Measurements from ENCODE around the gene SERTAD3. TPM values are rescaled to one million over a fixed set of nuclear protein-coding genes. Genes with fewer than 3 reads are reported as not detected.

Gene SERTAD3
- total and polyA plus RNA-seq, 2 of the 8 experiments (the other 6 are each of a cell fraction or from before 2014, with no cell fraction given): 15.1 to 32.1 TPM

DNA sequence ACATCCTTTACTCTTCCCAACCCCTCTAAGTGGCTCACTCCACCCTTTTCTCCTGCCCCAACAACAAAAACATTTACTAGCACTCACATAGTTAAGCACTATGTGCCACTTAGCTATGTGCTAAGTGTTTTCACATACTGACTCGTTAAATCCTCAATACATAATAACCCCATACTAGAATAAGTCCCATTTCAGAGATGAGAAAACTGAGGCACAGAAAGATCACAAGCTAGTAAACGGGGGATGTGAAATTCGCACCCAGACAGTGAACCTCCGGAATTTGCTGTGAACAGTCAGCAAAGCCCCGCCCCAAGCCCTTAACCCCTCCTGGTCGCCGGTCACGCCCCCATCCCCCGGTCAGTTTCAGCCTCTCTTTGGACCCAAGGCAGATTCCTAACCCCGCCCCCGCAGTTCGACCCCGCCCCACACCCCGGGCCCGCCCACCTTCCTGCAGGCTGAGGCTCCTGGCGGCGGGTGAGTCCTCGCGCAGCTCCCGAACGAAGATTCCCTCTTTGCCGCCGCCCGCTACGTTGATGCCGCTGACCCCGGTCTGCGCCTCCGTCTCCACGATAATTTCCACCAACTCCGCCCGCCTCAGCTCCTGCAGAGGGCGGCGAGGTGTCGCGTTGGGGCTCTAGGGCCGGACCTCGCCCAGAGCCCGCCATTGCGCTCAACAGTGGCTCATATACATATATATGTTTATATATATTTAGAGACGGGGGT, 40.7 kb downstream of the SERTAD3 start:
- H3K23me2 ChIP-seq (ENCODE audit: low read depth, low read length): peaks cover 9% of the 10 kb centered on the region; the same call in 1 of the 2 replicates
- peak overlapping the region; percentile 48 to 77 (median 64) for H3K4me3 ChIP-seq (ENCODE audit: extremely low read depth in 1 of 4, insufficient read depth in 2 of 4, low read depth in 3 of 4, low read length in 4 of 4)
- no peak overlapping the region for H3K4ac ChIP-seq (replicated peaks; ENCODE audit: insufficient read length, low read depth, low read length)
- TF ChIP-seq, protein P1, sequence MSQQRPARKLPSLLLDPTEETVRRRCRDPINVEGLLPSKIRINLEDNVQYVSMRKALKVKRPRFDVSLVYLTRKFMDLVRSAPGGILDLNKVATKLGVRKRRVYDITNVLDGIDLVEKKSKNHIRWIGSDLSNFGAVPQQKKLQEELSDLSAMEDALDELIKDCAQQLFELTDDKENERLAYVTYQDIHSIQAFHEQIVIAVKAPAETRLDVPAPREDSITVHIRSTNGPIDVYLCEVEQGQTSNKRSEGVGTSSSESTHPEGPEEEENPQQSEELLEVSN (IDR thresholded peaks at IDR 0.05): peak; percentile 51; the same call in 1 of the 2 replicates
- TF ChIP-seq HDAC2 (IDR thresholded peaks at IDR 0.05; ENCODE audit: borderline replicate concordance in 1 of 2, low read depth in 2 of 2, low read length in 2 of 2) (peak in 1 of 2 experiments; percentile 93; a peak in 1 of 4 replicates), CHD2 (IDR thresholded peaks at IDR 0.05; ENCODE audit: low read length) (no peak), NANOG (IDR thresholded peaks at IDR 0.05; ENCODE audit: insufficient read depth, low read depth, low read length, poor library complexity, severe bottlenecking) (no peak), TAF1 (IDR thresholded peaks at IDR 0.05; ENCODE audit: low read depth, low read length) (peak; percentile 22; the same call in 1 of the 2 replicates), BACH1 (IDR thresholded peaks at IDR 0.05; ENCODE audit: low read length) (no peak), EGR1 (IDR thresholded peaks at IDR 0.05; ENCODE audit: borderline replicate concordance, low read depth, low read length) (peak; percentile 45; the same call in 1 of the 2 replicates), KDM1A (IDR thresholded peaks at IDR 0.05; ENCODE audit: borderline replicate concordance, low read length) (peak; percentile 98), SP1 (IDR thresholded peaks at IDR 0.05; ENCODE audit: low read depth, low read length) (peak; percentile 12; the same call in 1 of the 2 replicates), PHF8 (conservative IDR thresholded peaks at IDR 0.05; ENCODE audit: low read depth, low read length) (0 out of 2 replicates have a peak, but pooled peaks have one; percentile 25)
- H4K20me1 ChIP-seq (replicated peaks in 1 of 2; ENCODE audit: control insufficient read depth in 1 of 2, insufficient read depth in 2 of 2, low read length in 2 of 2): no peaks in the 10 kb centered on the region
- no peak overlapping the region for H3K23ac ChIP-seq (ENCODE audit: insufficient read length)
- no peaks in the 10 kb centered on the region for H3K36me3 ChIP-seq (ENCODE audit: control insufficient read depth in 2 of 4, insufficient read depth in 4 of 4, low read length in 3 of 4)
- no peak overlapping the region for H2BK5ac ChIP-seq (ENCODE audit: low read depth, low read length)
- peak overlapping the region; percentile 71 for H3K18ac ChIP-seq (ENCODE audit: extremely low read depth, low read length)
- peak overlapping the region; percentile 54 for H3K56ac ChIP-seq (replicated peaks; ENCODE audit: insufficient read length, low read depth, low read length)
- WGBS, 2 experiments (ENCODE audit: extremely low coverage in 1 of 2, insufficient coverage in 1 of 2, insufficient read length in 1 of 2, insufficient replicate concordance in 2 of 2, low coverage in 1 of 2, low lambda C conversion rate in 2 of 2, missing lambda C conversion rate in 1 of 2): 5% methylated on average over 19 of the region's 41 CpGs; no CpG with 5 or more reads in 1 of the 2 experiments
- ChIA-PET CTCF (ENCODE audit: partially characterized antibody) (interaction anchor here (0.5 to 2.6 kb wide), 11 partner anchors 10 to 145 kb away, joined by 3 to 15 read pairs (median 3); no protein-coding TSS in a partner anchor), POLR2A (ENCODE audit: partially characterized antibody) (interaction anchor here (0.6 to 2.2 kb wide), 15 partner anchors 9 to 976 kb away, joined by 3 to 16 read pairs (median 4); partner anchors contain the start of genes PRX, SERTAD1 and SERTAD3)
- 0 out of 2 replicates have a peak overlapping the region, but pooled peaks have one; percentile 39 for H2BK12ac ChIP-seq (ENCODE audit: low read depth, low read length)
- H2BK20ac ChIP-seq (ENCODE audit: low read length): no peak overlapping the region
- no peaks in the 10 kb centered on the region for H3K79me2 ChIP-seq (ENCODE audit: control insufficient read depth in 1 of 2, insufficient read depth in 2 of 2, low read length in 2 of 2)
- no peak overlapping the region for H4K5ac ChIP-seq (ENCODE audit: insufficient read length, low read depth, low read length)
- H2BK120ac ChIP-seq (replicated peaks; ENCODE audit: low read depth, low read length): no peak overlapping the region
- no peak overlapping the region for H3K9ac ChIP-seq (replicated peaks in 1 of 4; ENCODE audit: extremely low read depth in 1 of 4, low read depth in 3 of 4, low read length in 3 of 4)
- no peak overlapping the region for H4K91ac ChIP-seq (replicated peaks; ENCODE audit: insufficient read length, low read length)
- H2AK5ac ChIP-seq (ENCODE audit: low read depth, low read length): no peak overlapping the region
- peak; percentile 13 for FAIRE-seq
- peak overlapping the region; percentile 72 to 87 for H3K4me2 ChIP-seq (ENCODE audit: insufficient read depth in 1 of 2, low read depth in 2 of 2, low read length in 2 of 2)
- H3K27me3 ChIP-seq (replicated peaks in 1 of 4; ENCODE audit: control insufficient read depth in 3 of 4, extremely low read depth in 1 of 4, insufficient read depth in 3 of 4, low read length in 3 of 4): peaks cover 0 to under 1% (median under 1%) of the 10 kb centered on the region in 4 experiments; a peak in 4 of 7 replicates
- H3K27ac ChIP-seq (ENCODE audit: low read depth, low read length): no peak overlapping the region
- H3K79me1 ChIP-seq (ENCODE audit: low read depth, low read length): no peaks in the 10 kb centered on the region
- DNase-seq (ENCODE audit: low read depth in 1 of 2, low spot score in 2 of 2): peak; percentile 84 to 100
- peak overlapping the region; percentile 75; the same call in 1 of the 2 replicates for H4K8ac ChIP-seq (ENCODE audit: extremely low read depth, insufficient read depth, low read length)
- no peaks in the 10 kb centered on the region for H3K9me3 ChIP-seq (ENCODE audit: insufficient read depth in 2 of 2, low read depth in 1 of 2, low read length in 1 of 2)
- H2BK15ac ChIP-seq (ENCODE audit: low read length): no peak overlapping the region
- H2AFZ ChIP-seq (ENCODE audit: low read length): no peak overlapping the region
- H3K4me1 ChIP-seq (replicated peaks in 1 of 4; ENCODE audit: control insufficient read depth in 3 of 4, insufficient read depth in 4 of 4, low read length in 3 of 4): peaks cover 0 to 7% (median 3%) of the 10 kb centered on the region in 4 experiments; a peak in 5 of 7 replicates
- H3K14ac ChIP-seq (ENCODE audit: insufficient read length): no peak overlapping the region
